NCI-H345 (cell line): ENCODE data around the gene SMAGP.
"Not testable (repeated sequence)": the region's sequence is repeated elsewhere in the genome, so short reads cannot be mapped to it uniquely, and the experiment has no call there.

Experiments
- DNase-seq: peaks from one replicate; lab custom pipeline; 2025; lab: John Stamatoyannopoulos, UW

Gene SMAGP, protein sequence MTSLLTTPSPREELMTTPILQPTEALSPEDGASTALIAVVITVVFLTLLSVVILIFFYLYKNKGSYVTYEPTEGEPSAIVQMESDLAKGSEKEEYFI

DNA sequence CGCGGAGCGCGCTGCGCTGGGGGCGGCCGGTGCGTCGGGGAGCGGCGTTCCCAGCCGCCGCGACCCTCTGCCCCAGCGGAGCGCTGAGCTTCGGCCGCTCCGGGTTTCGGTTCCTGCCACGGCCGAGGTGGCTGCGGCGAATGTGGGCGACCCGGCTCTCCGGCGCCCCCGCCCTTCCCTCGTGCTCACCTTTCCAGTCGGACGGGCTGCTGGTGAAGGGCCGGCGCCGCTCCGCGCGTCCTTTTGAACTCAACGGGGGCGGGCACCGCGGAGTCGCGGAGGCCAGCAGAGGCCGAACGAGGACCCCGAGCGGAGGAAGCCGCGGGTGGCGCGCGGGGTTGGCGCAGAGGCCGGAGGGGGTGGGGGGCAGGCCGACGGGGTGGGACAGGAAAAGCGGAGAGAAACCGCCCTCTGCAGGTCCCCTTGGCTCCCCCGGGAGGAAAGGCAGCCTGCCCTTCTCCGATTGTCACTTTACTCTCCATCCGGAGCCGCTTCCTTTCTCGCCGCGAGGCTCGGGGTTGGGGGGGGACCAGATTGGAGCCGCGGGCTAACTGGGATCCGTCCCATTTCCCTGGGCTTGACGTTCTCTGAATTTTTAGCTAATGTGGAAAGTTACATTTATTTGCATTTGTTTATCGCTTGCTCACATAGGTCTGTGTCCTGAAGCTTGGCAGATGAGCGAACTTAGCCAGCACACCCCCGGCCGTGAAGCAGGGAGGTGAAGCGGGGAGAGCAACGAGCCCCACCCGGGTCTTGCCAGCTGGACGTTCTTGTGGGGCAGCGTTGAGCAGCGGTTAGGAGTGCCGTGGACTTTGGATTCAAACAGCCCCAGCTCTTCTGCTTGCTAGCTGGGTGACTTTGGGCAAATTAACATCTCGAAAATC is at the start of gene SMAGP:
TSS of gene SMAGP (minus strand) at position 349 of the 884 bp plus-strand sequence. CDS start 1,137 bp downstream, outside the sequence.
- peak; percentile 56 for DNase-seq

DNA sequence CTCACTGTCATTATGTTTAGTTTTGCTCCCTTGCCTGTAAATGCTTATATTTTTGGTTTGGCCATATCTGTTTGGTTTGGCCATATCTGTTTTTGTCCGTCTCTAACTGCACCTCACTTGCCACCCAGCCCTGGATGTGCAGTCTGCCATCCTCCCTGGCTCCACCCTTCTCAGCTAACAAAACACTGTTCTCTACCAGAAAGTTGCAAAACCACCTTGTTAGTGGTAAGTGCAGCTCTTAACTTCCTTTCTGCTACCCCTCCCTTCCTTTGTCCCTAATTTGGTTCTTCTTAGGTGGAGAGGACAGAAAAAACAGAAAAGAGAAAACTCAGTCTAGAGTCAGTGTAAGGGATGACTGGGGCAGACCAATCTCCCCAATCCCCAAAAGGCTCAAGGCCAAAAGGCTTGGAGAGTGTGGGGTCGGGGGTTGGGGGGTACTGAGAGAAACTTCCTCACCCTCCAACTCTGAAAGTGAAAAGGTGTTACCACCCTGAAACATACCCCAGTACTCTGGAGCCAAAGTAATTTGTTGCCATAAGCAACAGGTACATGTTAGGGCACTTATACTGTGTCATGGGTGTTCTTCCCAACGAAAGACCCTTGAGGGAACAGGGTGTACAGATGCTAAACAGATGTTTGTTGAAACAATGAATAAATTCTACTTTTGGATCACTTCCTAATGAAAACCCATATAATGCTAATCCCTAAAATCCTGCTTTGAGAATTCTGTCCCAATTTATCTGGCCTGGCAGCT is 48.8 kb upstream of the SMAGP start:
- no peak for DNase-seq

DNA sequence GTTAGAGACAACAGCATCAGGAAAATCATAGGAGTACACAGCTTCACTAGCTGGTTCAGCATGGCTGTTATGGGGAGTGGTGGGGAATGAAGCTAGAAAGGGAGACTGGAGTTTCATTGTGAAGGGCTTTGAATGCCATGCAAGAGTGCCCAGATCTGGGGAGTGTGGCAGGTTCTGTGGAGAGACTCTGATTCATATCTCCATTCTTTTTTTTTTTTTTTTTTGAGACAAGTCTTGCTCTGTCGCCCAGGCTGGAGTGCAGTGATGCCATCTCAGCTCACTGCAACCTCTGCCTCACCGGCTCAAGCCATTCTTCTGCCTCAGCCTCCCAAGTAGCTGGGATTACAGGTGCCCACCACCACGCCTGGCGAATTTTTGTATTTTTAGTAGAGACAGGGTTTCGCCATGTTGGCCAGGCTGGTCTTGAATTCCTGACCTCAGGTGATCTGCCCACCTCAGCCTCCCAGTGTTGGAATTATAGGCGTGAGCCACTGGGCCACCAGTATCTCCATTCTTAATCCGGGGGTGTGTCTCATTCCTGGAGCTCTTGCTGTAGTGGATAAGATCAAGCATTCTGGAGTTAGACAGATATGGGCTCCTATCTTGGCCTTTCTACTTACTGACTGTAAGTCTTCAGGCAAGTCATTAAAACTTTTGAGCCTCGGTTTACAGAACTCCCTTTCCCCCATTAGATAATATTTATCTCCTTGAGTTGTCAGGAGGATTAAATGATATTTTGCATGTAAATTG is 48.0 kb upstream of the SMAGP start:
- not testable (repeated sequence) for DNase-seq

DNA sequence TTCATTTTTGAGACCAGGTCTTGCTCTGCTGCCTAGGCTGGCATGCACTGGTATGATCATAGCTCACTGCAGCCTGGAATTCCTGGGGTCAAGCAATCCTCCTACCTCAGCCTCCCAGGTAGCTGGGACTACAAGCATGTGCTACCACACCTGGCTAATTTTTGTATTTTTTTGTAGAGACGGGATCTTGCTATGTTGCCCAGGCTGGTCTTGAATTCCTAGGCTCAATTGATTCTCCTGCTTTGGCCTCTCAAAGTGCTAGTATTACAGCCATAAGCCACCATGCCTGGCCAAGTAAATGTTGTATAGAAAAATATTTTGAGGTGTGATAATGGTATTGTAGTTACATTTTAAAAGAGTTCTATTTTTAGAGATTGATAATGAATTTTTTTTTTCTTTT is 41.2 kb upstream of the SMAGP start:
- DNase-seq, result no peak

DNA sequence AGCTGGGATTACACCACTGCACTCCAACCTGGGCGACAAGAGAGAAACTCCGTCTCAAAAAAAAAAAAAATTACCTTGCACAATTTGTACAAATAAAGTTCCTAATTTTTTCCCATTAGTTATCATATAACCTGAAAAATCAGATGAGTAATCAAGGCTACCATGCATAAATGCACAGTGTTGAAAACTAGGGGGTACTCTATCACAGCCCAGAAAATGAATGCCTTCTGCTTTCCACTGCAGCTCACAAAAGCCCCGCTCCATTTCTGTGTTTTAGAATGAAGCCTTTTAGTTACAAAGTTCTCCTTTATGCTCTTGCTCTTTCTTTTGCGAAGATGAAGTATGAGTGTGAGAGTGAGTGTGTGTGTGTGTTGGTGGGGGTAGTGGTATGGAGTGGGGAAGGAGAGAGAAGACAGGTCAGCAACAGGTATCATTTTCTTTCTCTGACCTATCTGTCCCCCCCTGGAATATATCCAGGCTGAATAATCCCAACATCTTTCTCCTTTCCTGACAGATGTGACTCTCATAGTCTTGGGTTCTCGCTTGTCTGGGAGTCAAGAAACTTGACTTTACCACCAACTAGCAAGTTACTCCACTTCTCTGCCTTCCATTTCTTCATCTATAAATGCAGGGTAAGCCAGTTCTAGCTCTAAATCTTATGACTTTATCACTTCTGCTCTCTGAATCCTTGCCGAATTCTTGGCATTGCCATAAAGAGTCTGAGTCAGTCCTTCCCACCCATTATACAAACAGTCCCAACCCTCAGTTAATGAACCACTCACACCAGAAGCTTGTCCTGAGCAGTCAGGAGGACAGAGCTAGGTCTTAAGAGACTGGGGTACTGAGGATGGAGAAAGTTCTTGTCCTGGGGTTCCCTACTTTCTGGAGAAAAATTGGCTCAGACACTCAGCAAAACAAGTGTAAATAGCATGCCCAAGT is 37.7 kb upstream of the SMAGP start:
- no peak for DNase-seq

DNA sequence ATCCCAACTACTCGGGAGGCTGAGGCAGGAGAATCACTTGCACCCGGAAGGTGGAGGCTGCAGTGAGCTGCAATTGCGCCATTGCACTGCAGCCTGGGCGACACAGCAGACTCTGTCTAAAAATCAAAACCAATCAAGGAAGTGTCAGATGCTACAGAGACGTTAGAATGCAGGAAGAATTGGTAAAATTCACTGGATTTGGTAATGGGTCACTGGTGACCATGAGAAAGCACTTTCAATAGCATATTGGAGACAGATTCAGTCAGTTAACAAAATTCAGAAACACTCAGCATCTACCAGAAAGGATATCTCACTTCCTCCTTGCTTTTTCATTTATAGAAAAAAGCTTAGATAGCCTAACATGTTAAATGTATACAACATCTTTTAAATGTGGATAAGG is 36.3 kb upstream of the SMAGP start:
- no peak for DNase-seq

DNA sequence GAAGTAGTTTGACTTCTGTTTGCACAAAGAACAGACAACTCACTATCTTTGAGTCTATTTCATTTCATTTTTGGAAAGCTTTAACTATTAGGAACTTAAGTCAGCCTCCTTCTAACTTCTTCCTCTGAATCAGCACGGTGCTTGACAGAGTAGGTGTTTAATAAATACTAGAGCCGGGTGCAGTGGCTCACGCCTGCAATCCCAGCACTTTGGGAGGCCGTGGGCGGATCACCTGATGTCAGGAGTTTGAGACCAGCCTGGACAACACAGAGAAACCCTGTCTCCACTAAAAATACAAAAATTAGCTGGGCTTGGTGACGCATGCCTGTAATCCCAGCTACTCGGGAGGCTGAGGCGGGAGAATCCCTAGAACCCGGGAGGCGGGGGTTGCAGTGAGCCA is 30.6 kb upstream of the SMAGP start:
- not testable (repeated sequence) for DNase-seq

DNA sequence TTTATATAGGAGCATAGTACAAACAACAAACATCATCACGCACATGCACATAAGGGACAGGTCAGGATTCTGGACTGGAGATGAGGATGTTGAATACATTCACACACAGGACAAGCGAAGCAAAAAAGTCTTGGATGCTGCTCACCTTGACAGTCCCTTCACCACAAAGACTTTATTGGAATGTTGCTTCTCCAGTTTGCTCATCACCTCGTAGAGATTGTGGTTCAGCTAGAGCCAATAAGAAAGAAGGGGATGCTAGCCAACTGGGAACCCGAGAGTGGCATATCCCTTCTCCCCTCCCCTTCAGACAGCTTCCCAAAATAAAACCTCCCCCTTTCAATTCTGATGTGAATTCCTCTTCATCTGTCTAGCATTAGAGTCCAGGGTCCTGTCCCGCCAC is 25.4 kb upstream of the SMAGP start:
- DNase-seq, result no peak

DNA sequence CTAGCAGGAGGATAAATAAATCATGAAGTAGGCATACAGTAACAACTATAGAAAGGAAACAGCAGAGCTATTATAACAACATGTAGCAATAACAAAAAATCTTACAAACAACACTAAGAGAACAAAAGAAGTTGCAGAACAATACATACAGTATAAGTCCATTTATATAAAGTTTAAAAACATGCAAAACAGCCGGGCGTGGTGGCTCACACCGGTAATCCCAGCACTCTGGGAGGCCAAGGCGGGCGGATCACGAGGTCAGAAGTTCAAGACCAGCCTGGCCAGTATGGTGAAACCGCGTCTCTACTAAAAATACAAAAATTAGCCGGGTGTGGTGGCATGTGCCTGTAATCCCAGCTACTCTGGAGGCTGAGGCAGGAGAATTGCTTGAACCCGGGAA is 23.9 kb upstream of the SMAGP start:
- DNase-seq, result not testable (repeated sequence)

DNA sequence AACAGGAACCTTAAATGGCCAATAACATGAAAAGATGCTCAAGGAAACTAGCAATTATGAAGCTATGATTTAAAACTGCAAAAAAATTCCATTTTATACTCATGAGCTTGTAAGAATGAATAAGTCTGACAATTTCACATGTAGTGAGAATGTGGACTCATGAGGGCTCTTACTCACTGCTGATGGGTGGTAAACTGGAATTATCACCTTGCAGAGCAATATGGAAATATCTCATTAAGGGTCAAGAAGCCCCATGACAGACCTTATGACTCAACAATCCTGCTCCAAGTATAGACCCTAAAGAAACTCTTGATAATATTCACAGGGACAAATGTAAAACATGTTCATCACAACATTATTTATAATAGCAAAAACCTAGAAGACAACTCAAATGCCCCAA is 23.5 kb upstream of the SMAGP start:
- DNase-seq, result no peak

DNA sequence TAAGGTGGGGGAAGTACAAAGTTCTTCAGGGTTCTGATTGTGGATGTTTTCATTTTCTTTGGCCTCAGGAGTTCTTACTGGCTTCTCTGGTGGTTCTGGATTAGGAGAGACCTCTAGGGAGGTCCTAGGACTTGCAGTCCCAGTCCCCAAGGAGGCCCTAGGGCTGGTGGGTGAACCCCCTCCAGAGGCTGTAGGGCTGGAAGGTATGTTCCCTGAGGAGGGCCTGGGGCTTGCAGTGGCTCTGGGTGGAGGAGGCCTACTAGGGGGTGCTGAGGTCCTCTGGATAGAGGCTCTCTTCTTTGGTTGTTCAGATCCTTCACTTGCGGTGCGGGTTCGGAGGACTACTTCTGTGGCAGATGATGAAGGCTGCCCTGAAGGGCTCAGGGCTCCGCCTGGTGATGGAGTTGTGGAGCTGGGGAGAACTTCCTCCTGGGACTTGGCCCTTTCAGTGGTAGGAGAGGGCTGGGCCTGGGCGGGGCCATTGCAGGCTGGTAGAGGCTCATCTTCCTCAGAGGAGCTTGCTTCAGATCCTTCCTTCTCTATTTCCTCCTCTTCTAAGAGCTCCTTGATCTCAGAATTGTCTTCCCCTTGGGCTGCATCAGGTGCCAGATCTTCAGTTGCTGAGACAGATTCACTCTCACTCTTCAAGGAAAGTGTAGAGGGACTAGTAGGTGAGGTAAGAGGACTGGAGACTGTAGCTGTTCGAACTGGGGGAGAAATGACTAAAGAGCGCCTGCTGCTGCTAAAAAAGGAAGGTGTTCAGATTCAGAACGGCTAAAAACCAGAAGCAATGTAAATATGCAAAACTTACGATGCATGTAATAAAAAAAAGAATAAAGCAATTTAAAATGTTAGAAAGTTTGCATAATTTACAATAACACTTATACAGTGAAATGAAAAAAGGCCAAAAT is 21.6 kb upstream of the SMAGP start:
- DNase-seq, result not testable (repeated sequence)

DNA sequence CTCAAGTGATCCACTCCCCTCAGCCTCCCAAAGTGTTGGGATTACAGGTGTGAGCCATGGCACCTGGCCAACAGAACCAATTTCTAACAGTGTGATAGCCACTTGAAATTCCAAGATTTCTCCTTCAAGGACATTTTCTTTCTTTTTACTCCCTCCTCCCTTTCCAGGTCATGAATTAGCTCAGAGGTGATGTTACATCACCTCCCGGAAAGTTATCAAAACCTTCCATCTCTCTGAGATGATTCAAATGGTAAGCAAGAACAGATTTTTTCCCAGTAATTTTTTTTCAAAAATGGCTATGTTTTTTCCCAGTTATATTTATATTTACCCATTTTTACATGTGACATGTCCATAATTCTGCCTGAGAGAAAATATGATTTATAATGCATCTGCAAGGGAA is 15.6 kb upstream of the SMAGP start:
- DNase-seq, result no peak

DNA sequence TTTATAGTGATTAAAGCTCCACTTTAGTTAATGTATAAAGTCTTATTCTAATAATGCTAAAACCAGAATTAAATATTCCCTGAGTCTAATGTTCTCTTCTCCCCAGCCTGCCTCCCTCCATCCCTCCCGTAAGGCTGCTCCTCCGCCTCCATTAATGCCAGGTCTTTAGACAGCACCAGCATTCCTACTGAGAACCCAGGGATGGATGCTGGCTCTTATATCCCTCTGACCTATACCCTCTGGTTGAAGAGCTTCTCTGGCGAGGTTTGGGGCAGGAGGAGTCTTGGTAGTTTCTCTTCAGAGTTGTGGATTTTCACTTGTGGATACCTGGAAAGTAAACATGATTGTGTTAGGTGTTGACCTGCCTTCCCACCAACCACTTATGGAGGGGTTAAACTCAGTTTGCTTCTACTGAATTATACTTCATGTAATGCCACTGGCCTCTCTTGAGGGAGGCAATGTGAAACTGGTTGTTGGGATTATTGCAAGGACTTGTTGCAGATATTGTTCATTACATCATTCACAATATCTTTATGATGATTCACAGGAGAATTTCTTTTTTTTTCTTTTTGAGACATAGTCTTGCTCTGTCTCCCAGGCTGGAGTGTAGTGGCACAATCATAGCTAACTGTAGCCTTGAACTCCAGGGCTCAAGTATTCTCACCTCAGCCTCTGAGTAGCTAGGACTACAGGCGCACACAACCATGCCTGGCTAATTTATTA is 11.1 kb upstream of the SMAGP start:
- no peak for DNase-seq

DNA sequence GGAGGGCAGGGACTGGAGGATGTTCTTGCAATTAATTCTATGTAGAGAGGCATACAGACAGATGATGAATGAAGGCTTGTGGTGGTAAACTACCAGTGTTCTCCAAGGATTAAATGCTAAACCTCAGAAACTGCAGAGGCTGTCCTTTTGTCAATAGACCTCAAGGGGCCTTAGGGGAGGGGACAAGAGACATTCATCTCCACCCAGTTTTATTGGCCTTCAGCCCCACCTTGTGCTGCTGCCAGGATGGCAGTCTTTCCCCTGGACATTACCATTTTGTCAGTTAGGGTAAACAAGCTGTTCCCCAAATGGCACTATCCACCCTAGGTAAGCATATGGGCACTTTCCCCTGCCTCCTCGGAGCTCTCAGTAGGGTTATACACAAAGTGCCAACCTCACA is 4.9 kb upstream of the SMAGP start:
- DNase-seq, result no peak

DNA sequence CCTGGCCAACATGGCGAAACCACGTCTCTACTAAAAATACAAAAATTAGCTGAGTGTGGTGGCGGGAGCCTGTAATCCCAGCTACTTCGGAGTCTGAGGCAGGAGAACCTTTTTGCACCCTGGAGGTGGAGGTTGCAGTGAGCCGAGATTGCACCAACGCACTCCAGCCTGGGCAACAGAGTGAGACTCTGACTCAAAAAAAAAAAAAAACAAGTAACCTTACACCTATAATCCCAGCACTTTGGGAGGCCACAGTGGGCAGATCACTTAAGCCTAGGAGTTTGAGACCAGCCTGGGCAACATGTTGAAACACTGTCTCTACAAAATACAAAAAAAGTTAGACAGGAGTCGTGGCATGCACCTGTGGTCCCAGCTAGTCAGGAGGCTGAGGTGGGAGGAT is 2.6 kb upstream of the SMAGP start:
- not testable (repeated sequence) for DNase-seq

DNA sequence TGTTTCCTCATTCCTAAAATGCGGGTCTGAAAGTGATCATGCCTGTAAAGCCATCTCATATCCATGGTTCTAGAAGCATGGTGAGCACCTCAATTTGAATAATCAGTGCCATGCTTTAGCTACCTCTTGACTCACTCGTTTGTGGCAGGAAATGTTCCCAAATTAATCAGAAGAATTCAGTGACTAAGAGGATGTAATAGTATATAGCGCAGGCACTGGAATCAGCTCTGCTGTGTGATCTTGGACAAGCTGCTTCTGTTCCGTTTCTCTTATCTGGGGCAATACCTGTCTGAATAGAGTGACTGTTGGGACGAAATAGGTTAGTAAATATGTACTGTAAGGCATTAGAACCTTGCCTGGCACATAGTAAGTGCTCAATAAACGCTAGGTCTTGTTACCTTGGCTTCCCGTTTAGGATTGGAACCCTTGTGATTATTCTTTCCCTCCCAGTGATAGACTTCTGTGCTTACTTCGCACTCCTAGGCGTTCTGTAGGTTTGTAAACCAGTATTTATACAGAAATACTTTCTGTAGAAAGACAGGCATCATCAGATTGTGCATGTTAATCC is 820 bp upstream of the SMAGP start:
- DNase-seq, result no peak

DNA sequence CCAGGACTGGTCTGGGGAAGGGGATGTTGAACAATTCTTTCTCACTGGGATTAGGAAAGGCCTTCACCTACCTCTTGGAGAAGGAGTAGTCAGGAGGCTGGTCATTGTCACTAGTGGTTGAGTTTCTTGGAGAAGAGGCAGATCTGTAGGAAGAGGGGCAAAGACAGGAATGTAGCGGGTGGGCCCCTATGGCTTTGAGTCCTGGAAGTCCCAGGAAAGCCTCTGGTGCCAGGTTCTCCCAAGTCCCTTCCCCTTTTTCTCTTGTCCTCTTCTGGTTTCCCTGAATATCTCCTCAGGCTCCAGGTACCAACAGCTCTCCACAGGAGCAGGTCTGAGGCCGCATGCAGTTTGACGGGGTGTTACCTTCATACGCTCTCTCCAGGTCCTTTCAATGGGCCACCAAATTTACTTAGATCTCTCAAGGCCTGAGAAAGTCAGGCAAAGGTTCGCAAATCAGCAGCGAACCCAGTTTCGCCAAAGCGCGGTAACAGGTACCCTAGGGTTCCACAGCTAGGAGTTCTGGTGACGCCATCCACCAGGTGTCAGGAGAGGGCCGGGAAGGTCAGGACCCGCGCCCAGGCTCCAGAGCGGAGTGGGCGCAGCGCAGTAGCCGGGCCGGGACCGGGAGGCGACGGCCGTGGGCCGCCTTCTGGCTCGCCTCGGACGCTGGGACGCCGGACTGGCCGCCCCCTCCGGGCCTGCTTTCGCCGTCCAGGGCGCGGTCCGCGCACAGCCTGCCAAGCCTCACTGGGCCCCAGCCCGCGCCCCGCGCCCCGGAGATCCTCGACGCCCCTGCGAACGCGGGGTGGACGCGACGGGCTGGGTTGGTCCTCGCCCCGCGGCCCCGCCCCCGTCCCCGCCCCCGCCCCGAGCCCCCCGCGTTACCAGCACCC is 795 bp downstream of the SMAGP start:
- DNase-seq, result peak; percentile 44

DNA sequence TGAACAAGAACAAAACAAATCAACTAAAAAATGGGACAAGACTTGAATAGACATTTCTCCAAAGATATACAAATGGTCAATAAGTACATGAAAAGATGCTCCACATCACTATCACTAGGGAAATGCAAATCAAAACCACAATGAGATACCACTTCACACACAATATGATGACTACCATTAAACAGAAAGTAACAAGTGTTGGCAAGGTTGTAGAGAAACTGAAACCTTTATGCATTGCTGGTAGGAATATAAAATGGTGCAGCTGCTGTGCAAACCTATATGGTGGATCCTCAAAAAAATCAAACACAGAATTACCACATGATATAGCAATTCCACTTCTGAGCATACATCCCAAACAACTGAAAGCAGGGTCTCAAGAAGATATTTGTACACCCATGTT is 5.2 kb downstream of the SMAGP start:
- DNase-seq, result no peak
